GM12874 (cell line): ENCODE data around the gene MRPL14.

Experiments
- CTCF ChIP-seq: IDR thresholded peaks from 2 replicates; pipeline ENCODE4 v1.5.1; 2011; ENCODE audit warnings: low read depth, mild to moderate bottlenecking, control low read depth, low read length, moderate library complexity; ENCODE audit not compliant: insufficient read depth

Gene MRPL14

GRCh38 chr6:44167567-44167966, 40.3 kb upstream of the MRPL14 start:
- TF ChIP-seq CTCF = no peak

- no peak for TF ChIP-seq CTCF
These were observed 39.4 kb upstream of the MRPL14 start for GRCh38 chr6:44166591-44167184.

GRCh38 chr6:44166116-44166515, 38.9 kb upstream of the MRPL14 start:
- TF ChIP-seq CTCF = no peak

- TF ChIP-seq CTCF = no peak
These were observed 35.8 kb upstream of the MRPL14 start for GRCh38 chr6:44162876-44163625.

- TF ChIP-seq CTCF = no peak
These were observed 34.7 kb upstream of the MRPL14 start for GRCh38 chr6:44161997-44162338.

GRCh38 chr6:44158770-44159228, 31.5 kb upstream of the MRPL14 start, which contains the start of gene CAPN11:
Gene CAPN11 (plus strand): TSS chr6:44158820. CDS start chr6:44158849, 29 bp downstream.
- no peak for TF ChIP-seq CTCF

GRCh38 chr6:44157152-44157521, 29.9 kb upstream of the MRPL14 start:
- TF ChIP-seq CTCF = no peak
